GM13976 (cell line): ENCODE results near the gene CEBPE.

Experiments used
- DNase-seq: peaks from one replicate; pipeline ENCODE4 v3.0.0; 2012; ENCODE audit warnings: low spot score
- CTCF ChIP-seq: IDR thresholded peaks from 2 replicates; pipeline ENCODE4 v1.5.1; 2012; ENCODE audit warnings: borderline replicate concordance, mild to moderate bottlenecking; ENCODE audit not compliant: insufficient read depth; ENCODE audit errors: extremely low read depth, missing control alignments, control extremely low read depth
- in situ Hi-C: fragments of 300-500 bp; cut with MboI; formaldehyde crosslinking; loops from one replicate; pipeline ENCODE4 v1.12.0; 2022; ENCODE audit warnings: low sequenced_read_pairs, mixed read lengths, inconsistent platforms; ENCODE audit not compliant: unreplicated experiment

CEBPE gene

DNA sequence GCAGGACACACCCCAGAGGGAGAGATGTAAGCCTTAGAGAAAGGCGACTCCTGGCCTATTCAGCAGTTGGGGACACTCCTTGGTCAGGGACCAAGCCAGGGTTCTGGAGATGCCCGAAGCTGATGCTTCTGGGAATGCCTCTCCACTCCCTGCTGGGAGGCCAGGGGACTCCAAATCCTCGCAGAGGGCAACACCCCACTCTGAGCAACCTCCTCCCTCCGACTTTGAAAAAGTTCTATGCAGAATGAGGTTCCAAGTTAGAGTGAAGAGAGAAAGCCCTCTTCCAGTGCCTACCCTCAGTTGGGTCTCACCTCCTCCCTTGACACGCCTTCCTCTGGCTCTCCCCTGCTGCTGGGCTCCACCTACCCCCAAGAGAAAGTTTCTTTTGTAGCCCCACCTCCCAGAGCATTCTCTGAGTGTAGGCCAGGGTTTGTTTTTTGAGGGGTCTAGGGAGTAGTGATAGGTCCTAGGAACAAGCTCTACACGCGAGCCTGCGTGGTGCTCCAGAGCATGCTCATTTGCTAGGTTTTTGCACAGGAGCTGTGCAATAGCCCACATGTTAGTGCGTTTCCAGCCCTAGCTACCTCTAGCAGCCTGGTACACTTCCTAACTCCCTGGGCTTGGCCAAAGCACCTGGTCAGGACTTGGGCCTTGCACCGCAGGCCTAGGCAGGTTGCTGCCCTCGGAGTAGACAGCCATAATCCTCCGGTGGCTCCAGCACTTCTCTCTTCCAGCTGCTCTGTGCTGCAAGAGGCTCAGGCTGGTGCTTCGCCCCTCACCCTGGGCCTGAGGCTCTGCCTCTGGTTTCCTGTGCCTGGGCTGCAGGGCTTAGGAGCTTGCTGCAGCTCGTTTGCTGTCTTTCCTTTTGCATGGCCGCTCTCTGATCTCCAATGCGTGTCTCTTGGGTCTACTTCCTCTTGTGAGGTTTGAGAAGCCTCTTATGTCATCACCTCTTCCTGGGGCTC is 590 bp upstream of the CEBPE start:
- in situ Hi-C loops, result loop anchor here (10.0 kb wide), 2 partner anchors 65 to 175 kb away; partner anchors contain the start of gene SLC7A8
- TF ChIP-seq CTCF, result no peak
- DNase-seq, result peak; percentile 68

DNA sequence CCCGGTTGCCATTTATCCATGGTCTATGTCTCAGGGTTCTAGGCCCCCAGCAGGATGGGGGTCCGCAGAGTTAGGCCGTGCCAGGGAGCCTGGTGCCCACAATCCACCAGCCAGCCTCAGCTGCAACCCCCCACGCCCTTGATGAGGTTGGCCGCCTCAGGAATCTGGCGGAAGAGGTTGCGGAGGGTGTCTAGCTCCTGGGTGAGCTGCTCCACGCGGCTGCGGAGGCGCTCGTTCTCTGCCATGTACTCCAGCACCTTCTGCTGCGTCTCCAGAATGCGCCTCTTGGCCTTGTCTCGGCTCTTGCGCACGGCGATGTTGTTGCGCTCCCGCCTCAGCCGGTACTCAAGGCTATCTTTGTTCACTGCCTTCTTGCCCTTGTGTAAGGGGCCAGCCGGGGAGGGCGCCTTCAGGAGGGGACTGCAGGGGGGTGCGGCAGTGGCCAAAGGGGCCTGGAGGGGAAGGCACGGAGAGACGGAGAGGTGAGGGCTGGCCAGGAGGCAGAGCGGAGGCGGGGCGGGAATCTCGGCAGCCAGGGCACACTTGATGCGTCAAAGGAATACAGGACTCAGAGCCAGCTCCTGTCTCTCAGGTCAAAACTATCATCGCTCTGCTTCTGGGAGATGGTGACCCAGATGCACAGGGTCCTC is 1.6 kb downstream of the CEBPE start:
- no peak for DNase-seq
- no peak for TF ChIP-seq CTCF
- in situ Hi-C loops, result no loop called here

GRCh38 chr14:23115918-23116317 is 3.1 kb downstream of the CEBPE start:
- DNase-seq, result no peak
- TF ChIP-seq CTCF, result no peak
- in situ Hi-C loops, result no loop called here

DNA sequence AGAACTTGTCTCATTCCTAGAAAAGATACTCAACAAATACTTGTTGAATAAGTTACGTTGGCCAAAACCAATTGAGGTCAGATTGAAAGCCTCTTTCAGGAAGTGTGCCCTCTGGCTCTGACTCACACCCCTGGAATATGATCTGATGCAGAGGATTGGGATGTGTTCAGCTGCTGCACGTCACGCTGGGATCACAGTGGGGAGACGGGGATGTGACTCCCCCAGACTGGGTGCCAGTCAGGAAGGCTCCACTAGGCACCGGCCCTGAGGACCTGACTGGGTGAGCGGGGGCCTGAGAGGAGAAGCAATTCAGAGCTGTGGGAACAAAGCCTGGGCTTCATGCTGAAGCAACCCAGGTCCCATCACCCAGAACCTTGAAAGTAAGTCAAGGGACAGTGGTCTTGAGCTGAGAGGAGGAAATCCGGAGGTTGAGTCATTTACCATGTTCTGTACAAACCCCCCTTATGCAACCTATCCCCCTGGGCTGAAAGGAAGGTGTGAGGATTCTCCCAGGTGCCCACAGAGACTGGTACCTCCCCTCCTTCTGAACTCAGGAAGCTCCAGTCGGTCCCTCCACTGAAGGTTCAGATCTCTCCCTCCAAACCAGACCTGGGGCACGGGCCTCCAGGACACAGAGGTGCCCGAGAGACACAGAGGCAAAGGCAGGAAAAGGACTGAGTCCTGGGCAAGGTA is 3.9 kb downstream of the CEBPE start:
- no peak for DNase-seq
- in situ Hi-C loops, result no loop called here
- no peak for TF ChIP-seq CTCF

- TF ChIP-seq CTCF, result no peak
- in situ Hi-C loops, result no loop called here
- DNase-seq, result no peak
These were observed 4.4 kb downstream of the CEBPE start for GRCh38 chr14:23114669-23115038.

DNA sequence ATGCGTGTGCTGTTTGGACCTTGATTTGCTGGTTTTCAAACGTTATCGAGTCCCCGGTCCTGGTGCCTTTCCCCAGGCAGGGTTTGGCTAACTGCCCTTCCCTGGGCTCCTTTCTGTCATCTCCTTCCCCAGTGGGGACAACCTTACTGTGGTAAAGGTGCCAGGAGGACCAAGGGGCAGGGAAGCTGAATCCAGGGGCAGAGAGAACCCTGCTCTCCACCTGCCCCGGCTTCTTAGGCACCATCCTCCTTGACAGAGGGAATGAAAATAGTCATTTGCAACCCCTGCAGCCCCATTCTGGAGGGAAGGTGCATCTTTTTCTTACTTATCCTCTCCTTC is 5.0 kb downstream of the CEBPE start:
- no peak for TF ChIP-seq CTCF
- in situ Hi-C loops, result no loop called here

More for the DNA sequence above, 5.0 kb downstream of the CEBPE start:
- DNase-seq, result no peak
